GM18907 (cell line): Measurements from ENCODE around the gene AHCYL1.

Experiments
- ATAC-seq: cut with Tn5 transposase; IDR thresholded peaks from one replicate; pipeline ENCODE4 v1.9.1; 2021; ENCODE audit warnings: mild to moderate bottlenecking, moderate library complexity; ENCODE audit not compliant: unreplicated experiment

AHCYL1 gene

DNA sequence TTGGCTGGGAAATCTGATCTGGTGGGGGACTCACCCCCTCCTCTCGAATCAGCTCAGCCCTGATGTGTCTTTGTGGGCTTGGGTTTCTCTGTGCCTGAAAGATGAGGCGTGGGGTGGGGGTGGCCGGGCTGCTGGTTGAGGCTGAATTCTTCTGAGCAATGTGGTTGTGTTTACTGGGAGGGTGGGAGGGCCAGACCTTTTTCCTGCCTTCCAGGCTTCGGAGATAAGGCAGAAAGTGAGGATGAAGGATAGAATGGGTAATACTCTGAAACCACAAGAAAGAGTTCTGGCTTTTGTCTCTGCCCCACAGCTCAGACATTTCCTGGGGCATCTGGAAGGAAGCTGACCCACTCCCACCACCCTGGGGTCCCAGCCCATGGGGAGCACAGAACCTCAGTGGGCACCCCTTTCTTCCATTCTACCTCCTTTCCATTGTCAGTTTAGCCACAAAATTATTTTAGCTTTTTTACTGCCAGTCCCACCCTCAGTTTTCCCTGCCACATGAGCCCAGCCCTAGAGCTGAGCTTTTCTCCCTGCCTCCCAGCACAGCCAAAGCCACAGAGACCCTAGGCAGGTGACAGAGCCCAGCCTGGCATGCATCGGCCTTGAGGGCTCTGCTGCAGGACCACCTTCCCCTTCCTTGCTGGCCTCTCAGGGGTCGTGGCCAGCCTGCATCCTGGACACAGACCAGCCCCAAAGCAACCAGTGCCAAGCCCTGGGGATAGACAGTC lies 74.7 kb downstream of the AHCYL1 start:
- no peak for ATAC-seq

DNA sequence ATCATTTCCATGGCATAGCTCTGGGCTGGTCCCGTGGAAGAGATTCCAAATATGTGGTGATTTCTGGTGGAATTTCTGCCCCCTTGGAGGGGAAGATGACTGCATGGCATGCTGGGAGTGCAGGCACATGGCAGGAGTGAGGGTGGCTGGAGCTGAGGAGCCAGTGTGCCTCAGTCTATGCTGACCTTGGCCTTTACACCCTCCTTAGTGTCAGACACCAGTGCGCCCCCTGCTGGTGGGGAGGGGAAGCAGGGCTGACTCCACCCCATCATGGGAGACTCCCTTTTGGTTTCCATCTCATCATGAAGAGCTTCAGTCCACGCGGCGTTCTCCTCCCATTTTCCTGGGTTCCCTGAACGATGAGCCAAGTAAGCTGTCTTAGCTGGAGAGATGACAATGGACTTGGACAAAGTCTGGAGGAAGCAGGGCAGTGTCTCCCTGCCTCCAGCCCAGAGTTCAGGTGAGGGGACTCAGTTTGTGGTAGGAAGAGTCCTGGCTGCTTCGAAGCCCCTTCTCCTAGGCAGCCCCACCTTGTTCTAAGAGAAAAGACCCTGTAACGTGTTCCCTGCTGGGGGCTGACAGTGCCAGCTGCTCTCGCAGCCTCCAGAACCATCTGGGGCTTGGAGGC lies 75.6 kb downstream of the AHCYL1 start:
- ATAC-seq, result no peak

DNA sequence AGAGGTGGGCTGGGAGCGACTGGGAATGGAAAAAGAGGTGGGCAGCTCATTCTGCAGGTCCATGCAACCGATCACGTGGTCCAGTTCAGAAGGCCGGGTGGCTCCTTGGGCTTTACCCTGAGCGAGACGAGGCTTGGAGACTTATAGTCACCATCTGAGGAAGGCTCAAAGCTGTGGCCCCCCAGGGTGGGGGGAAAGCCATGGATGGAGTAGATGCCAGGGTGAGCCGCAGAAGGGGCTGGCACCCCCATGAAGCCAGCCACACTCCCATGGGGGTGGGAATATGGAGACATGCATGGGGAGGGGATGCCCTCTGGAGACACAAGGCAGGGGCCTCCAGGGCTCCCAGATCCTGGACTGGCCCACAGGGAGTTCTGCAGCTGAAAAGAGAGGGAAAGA lies 76.1 kb downstream of the AHCYL1 start:
- no peak for ATAC-seq

DNA sequence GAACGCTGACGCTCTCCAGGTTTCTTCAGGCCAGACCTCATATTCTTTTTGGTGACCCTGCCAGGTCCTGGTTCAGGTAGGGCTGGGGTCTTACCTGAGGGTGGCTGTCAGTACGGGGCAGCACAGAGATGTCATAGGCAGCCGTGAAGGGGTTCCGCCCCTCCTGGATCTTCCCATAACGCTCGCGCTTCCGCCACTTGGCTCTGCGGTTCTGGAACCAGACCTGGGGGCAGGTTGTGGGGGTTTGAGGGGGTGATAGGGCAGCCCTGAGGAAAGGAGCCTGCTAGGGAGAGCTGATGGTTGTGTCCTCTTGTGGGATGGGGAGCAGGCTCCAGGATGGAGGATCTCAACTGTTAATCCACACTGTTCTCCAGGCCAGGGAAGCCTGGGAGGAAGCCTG lies 76.8 kb downstream of the AHCYL1 start:
- ATAC-seq, result no peak

DNA sequence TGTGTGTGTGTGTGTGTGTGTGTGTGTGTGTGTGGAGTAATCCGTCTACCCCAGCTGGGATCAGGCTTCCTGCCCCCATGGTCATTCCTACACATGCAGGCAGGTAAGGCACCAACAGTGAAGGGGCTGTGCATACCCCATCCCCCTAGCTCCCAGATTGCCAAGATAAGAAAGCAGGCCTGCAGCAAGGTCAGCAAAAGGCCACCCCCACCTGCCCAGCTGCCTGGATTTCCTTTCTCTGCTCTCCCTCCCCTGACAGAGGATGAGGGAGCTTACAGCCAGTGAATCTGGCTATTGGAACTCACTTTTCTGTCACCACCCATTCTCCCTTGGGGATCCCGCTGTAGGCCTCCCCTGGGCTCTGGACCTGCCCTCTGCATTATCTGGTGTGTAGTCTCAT lies 78.0 kb downstream of the AHCYL1 start:
- ATAC-seq, result no peak

DNA sequence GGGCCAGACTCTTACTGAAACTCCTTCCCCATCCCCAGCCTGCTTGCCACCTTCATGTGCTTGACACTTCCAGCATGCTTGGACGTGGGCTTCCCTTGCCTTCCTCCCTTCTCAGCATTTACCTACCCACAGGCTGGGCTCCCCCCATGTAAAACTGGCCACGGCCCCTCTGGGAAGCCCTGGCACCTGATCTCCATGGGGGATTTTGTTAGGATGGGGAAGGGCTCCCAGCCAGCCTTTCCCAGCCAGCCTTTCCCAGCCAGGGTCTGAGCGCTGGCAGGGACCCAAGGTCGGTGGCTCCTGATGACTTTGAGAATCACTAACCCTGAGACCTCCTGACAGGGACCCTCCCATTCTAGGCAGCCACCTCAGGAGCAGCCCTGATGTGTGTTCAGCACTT lies 79.2 kb downstream of the AHCYL1 start:
- ATAC-seq, result no peak

DNA sequence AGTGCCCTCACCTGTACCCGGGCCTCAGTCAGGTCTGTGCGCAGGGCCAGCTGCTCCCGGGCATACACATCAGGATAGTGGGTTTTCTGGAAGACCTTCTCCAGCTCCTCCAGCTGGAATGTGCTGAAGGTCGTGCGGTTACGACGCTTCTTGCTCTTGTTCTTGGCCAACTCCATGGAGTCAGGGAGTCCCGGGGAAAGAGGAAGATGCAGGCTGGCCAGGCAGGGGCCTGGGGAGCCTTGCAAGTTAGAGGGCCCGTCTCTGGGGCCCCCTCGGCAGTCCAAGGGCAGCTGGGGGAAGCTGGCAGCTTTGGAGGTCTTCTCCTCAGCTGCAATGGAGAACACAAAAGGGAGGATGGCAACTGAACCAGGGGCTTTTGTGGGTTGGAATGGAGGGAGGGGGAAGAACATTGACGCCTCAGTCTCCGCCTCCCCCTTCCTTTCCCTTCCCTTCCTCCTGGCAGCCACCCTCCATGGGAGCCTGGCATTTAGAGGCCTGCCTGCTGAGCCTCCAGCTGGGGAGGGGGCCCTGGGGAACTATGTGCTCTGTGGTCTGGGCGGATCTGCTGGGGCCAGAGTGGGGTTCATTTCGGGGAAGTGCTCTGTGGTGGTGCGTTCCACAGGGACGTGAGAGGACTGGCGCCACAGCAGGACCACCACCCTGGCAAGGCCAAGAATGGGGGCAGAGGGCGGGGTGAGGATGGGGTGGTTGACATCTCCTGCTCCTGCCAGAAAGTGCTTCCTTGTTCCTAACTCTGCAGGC lies 80.2 kb downstream of the AHCYL1 start:
- ATAC-seq, result no peak

DNA sequence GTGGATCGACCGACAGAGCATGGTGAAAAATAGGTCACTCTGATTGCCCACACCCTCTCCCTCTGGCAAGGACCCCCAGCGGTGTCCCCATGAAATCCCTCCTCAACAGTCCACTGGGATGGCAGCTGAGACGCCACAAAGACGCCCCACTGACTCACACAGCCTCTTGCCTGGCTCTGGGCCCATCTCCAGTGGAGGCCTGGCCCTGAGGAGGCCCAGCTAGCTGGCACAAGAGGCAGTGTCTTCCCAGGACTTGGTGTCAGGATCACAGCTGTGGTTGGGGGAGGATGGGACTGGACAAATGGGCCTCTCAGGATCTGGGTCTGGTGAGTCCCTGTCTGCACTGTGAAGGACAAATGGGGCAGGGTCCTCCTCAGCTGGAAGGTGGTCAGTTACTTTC lies 81.3 kb downstream of the AHCYL1 start:
- ATAC-seq, result no peak

DNA sequence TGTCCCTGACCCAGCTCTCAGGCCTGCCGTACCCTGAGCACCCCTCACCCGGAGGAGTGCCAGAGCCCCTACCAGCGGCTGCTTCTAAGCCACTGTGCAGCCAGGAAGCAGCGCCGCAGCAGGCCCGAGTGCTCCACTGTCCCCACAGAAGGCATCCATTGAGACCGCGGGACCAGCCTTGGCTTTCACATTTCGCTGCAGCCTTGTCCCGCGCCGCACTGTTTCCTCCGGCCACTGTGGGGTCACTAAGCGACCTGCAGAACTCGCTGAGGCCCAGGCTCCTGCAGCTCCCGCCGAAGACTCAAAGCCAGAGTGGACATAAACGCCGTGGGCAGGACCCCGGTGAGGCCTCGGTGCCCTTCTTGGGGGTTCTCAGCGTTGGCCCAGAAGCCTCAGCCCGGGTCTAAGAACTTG lies 82.9 kb downstream of the AHCYL1 start:
- no peak for ATAC-seq

DNA sequence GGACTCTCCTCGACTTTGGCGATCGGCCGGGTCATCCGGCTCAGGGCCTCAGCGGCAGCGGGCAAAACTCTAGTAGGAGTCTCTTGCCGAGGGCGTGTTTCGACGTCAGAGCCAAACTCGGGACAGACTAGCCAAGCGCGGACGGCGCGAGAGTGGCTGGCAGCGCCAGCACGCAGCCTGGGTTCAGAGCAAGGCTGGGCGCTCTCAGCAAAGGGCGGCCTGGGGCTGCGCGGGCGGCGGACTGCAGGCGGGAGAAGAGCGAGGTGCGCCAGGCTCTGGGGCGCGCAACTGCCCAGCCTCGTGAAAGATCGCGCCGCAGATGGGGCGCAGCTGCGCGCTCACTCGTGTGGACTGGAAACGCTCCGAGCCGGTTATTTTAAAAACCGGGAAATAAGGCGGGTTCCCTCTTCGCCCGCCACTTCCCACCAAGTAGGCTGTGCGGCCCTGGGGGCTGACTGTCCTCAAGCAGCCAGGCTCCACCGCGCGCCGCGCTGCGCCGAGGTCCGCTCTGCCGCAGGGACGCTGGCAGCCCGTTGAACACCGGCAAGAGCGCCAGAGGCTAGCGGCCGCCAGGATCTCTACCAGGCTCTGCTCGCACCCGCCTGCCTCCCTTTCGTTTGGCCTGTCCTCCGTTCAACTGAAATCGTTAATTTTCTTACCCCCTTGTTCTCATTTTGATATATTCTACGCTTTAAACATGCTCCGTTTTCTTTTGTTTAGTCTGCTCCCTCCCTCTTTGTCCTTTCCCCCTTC lies 83.5 kb downstream of the AHCYL1 start:
- no peak for ATAC-seq

DNA sequence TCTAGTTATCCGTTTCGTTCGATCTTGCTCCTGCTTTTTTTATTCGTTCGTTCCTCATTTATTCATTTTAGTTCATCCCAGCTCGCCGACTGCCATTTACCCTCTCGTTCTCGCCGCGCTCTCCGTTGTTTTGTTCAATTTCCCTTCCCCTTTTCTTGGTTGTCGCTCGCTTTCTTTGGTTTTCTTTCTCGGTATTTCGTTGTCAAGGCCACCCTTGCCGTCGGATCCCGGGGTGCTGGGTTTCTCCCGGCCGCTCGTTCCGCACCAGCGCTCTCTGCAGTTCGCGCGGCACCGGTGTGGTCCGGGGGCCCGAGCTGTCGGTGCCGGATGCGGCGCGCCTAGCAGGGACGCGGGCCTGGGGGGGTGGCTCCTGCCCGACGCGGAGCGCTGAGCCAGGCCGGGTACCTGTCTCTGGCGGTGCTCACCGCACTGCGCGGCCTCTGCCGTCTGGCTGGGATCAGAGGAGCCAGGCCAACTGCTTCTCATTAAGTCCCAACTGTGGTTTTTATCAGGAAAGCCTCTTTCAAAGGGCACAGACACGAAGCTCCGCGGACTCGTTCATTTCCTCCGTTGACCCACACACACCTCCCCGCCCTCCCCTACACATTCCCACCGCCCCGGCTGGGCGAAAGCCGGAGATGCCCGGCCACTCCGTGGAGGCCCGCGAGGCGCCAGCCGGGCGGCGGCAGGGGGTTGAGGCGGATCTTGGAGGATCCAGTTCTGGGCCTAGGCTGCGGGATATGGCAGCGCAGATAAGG lies 84.3 kb downstream of the AHCYL1 start:
- ATAC-seq, result no peak

DNA sequence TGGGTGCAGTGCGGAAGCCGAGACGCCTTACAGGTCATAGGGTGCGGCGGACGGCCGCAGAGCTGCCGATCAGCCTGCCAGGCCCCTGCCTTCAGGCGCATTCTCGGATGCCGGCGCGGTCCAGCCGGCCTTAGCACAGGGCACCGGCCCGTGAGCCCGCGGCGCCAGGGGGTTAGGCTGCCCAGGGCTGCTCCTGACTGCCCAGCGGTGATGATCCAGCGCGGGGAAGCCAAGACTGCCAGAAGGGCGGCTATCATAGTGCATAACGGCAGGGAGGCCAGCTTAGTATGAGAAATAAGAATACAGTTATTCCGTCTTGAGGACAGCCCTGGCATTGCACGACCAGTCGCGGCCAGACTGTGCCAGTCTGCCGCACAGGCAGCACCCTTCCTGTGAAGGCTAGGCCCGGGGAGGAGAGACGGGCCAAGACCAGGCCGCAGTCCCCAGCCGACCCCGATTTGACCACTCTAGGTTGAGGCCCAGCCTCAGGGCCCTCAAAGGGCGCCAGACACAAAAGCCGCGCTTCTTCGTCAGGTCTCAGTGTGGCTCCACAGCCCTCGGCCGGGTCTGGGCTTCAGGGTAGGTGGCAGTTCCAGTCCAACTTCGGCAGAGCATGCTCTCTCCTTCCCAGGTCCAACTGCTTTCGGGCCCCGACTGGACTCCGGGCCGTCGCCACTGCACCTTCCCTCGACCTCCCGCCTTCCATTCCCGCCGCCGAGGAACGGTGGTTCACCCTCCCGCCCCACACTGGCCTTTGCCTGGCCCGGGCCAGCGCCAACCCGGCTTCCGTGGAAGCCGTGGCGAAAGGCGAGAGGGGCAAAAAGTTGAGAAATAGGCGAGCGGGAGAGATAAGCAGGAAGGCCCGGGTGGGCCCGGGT lies 85.1 kb downstream of the AHCYL1 start:
- ATAC-seq, result no peak

DNA sequence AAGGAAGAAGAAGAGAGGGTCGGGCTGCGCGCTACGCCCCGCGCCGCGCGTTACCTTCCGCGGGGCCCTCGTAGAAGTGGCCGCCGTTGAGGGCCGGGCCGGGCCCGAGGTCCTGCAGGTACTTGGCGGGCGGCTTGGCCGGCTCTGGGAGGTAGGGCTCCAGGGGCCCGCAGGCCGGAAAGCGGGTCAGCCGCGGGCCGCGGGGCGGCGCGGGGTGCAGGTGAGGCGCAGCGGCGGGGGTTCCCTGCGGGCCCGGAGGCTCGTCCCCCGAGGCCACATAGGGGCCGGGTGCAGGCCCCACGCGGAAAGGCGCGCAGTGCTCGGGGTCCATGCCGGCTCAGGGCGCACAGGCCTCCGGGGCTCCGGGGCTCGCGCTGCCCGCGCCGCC lies 85.7 kb downstream of the AHCYL1 start:
- ATAC-seq, result no peak

DNA sequence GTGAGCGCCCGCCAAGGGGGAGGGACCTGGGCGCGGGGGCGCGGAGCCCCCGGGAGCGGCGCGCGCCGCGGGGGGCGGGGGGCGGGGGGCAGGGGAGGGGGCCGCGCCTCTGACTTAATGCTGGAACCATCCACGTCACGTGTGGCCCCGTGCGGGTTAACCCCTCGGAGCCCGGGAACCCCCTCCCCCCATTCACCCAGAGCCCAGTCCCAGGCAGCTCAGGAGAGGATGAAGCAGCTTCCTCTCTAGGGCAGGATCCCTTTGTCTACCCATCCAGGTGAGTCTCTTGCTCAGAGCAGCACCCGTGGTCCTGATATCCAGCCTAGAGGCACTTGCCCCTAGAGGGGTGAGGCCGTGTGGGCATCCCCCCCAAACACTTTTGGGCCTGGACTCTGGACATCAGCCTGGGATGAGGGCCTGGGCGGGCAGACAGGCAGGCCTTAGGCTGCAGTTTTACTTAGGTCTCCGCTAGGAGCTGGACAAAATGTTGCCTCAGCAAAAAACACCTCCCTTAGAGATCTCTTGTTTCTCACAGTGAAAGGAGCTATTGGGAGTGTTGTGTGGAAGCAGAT lies 86.2 kb downstream of the AHCYL1 start, which contains the start of gene ALX3:
Gene ALX3, minus strand, starts transcription at position 2 of the 572 bp plus-strand sequence. CDS start 60 bp downstream, outside the sequence.
- ATAC-seq, result no peak
